Measurements from ENCODE around the gene TMEM61.

TMEM61 gene

DNA sequence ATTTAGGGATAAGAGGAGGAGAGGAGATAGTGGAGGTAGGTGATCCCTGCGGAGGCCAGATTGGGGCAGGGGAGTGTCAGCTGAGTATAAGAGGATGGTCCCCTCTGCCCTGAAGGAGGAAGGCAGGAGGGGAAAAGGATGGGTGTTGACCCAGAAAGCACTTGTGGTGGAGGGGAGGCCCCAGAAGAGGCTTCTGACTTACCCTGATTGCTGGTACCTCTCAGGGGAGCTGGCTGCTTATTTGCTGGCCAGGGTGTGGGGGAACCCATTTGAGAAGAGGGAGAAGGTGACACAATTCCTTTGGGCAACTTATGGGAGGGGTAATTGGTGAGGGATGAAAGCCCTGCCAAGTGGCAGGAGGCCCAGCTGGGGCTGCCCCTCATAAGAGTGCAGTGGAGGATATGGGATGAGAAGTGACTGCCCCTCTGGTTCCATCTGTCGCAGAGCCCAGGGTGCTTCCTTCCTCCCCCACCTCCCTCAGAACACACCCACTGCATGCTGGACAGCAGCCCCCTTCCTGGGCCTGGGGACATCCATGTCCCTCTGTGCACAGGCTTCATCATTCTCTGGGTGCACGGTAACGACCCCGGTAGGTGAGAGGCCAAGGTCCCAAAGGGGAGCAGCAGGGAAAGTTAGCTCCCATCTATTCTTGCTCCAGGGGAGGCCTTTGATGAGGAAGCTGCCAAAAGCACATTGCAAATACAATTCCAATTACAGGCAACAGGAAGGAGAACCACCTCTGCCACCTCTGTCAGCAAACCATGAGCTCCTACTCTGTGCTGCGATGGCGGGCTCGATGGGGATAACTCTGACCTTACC lies 57.5 kb downstream of the TMEM61 start:
- in situ Hi-C loops (cut with MboI; ENCODE audit: low sequenced_read_pairs), result no loop called here

DNA sequence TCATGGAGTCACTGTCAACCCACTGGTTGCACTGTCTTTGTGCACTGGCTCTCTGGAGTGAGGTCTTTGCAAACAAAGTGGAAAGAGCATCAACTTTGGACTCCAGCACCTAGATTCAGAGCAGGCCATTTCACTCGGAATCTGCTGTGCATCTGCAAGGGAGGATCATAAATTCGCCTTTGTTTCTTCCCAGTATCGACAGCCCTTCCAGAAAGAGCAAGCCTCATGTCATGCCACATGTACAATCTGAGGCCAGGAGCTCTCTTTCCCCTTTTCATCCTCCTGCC lies 58.1 kb downstream of the TMEM61 start:
- in situ Hi-C loops (cut with MboI; ENCODE audit: low sequenced_read_pairs), result no loop called here

DNA sequence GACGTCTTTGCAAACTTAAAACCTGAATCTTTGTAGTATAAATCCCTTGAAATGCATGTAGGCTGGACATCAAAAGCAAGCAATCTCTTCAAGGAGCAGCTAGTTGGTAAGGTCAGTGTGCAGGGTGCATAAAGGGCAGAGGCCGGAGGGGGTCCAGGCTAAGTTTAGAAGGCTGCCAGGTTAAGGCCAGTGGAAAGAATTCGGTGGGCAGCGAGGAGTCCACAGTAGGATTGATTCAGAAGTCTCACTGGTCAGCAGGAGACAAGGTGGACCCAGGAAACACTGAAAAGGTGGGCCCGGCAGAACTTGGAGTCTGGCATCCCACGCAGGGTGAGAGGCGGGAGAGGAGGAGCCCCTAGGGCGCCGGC lies 58.5 kb downstream of the TMEM61 start:
- in situ Hi-C loops (cut with MboI; ENCODE audit: low sequenced_read_pairs), result no loop called here

DNA sequence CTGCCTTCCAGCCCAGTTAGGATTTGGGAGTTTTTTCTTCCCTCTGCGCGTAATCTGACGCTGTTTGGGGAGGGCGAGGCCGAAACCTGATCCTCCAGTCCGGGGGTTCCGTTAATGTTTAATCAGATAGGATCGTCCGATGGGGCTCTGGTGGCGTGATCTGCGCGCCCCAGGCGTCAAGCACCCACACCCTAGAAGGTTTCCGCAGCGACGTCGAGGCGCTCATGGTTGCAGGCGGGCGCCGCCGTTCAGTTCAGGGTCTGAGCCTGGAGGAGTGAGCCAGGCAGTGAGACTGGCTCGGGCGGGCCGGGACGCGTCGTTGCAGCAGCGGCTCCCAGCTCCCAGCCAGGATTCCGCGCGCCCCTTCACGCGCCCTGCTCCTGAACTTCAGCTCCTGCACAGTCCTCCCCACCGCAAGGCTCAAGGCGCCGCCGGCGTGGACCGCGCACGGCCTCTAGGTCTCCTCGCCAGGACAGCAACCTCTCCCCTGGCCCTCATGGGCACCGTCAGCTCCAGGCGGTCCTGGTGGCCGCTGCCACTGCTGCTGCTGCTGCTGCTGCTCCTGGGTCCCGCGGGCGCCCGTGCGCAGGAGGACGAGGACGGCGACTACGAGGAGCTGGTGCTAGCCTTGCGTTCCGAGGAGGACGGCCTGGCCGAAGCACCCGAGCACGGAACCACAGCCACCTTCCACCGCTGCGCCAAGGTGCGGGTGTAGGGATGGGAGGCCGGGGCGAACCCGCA lies 59.1 kb downstream of the TMEM61 start, which contains the start of gene PCSK9:
TSS of gene PCSK9 (plus strand) at position 207 of the 741 bp plus-strand sequence. CDS start at position 497, 290 bp downstream.
- in situ Hi-C loops (cut with MboI; ENCODE audit: low sequenced_read_pairs), result no loop called here

DNA sequence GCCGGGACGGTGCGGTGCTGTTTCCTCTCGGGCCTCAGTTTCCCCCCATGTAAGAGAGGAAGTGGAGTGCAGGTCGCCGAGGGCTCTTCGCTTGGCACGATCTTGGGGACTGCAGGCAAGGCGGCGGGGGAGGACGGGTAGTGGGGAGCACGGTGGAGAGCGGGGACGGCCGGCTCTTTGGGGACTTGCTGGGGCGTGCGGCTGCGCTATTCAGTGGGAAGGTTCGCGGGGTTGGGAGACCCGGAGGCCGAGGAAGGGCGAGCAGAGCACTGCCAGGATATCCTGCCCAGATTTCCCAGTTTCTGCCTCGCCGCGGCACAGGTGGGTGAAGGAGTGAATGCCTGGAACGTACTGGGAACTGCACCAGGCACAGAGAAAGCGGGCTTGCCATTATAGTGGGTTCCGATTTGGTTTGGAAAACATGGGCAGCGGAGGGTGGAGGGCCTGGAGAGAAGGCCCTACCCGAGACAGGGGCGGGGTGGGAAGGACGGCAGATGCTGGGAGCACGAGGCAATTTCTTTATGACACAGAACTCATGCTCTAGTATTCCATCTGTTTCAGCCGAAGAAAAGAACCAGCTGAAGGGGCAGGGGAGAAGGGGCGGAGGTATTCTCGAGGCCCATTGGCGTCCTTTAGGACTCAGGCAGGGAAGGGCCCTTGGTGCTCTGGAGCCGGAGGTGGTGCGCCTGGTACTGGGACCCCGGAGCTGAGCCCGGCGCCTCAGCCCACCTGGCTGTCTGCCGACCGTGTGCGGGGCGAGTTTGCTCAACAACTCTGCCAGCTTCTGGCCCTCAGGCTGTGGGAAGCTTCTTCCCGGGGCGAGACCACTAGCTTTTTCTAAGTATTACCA lies 59.9 kb downstream of the TMEM61 start:
- in situ Hi-C loops (cut with MboI; ENCODE audit: low sequenced_read_pairs), result no loop called here

DNA sequence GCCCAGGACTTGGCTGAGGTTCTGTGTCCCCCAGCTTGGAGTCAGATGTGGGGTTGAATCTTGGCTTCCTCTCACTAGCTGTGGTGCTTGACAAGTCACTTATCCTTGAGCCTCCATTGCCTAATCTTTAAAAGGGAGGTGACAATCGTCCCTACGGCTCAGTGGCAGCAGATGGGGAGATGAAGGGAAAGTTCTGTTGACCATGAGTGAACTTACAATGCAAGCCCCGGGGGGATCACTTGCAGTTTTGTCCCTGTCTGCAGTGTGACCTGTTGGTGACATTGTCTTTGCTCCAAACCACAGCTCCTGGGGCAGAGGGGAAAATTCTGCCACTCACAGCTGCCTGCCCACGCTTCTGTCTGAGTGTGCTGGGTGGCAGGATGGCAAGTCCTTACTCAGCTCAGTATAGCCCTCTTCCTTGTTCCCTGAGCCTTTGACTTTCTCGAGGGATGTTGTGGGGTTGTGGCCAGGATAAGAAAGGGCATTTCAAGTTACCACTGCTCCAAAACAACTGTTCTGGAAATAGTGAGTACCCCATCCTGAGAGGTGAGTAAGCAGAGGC lies 60.6 kb downstream of the TMEM61 start:
- in situ Hi-C loops (cut with MboI; ENCODE audit: low sequenced_read_pairs), result no loop called here

DNA sequence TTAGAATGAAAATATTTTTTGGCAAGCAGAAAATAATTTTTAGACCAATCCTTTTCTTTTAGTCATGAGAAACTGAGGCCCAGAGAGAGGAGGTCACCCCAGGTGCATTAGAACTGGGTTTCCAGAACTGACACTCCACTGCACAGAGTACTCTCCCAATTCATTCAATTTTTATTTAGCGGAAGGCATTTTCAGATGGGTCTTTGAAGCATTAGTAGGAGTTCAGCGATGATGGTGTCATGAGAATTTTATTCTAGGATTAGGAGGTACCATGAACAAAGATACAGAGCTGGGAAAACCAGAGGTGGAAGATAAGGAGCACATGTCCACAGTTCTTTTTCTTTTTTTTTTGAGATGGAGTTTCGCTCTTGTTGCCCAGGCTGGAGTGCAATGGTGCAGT lies 61.2 kb downstream of the TMEM61 start:
- in situ Hi-C loops (cut with MboI; ENCODE audit: low sequenced_read_pairs), result no loop called here

Measured in hTERT RPE-1 (cell line).